ENCODE results near the gene NACAD. TPM values are rescaled to one million over a fixed set of nuclear protein-coding genes. Genes with fewer than 3 reads are reported as not detected.
"Not testable (repeated sequence)": the region's sequence is repeated elsewhere in the genome, so short reads cannot be mapped to it uniquely, and the experiment has no call there.

NACAD gene
- total RNA-seq, 2 donors from 2014 or later: 5.9 to 9.0 TPM

GRCh38 chr7:45039106-45039505, 49.7 kb downstream of the NACAD start:
- Histone ChIP-seq H3K4me3 (no peak overlapping the region), H3K27ac (no peak overlapping the region), H3K36me3 (peaks cover 12% of the 10 kb centered on the region), H3K4me1 (peaks cover 0 to 5% of the 10 kb centered on the region in 2 donors), H3K27me3 (no peaks in the 10 kb centered on the region), H3K9me3 (no peaks in the 10 kb centered on the region)
- TF ChIP-seq CTCF (IDR thresholded peaks at IDR 0.05): no peak
- DNase-seq (ENCODE audit: low spot score): no peak

GRCh38 chr7:45037876-45038275, 50.9 kb downstream of the NACAD start:
- Histone ChIP-seq H3K4me3 (no peak overlapping the region), H3K27me3 (no peaks in the 10 kb centered on the region), H3K9me3 (no peaks in the 10 kb centered on the region), H3K36me3 (peaks cover 12% of the 10 kb centered on the region), H3K27ac (no peak overlapping the region), H3K4me1 (peaks cover 0 to 17% of the 10 kb centered on the region in 2 donors)
- no peak for DNase-seq (ENCODE audit: low spot score)
- no peak for TF ChIP-seq CTCF (IDR thresholded peaks at IDR 0.05)

- Histone ChIP-seq H3K27me3 (no peaks in the 10 kb centered on the region), H3K27ac (no peak overlapping the region), H3K4me1 (peaks cover 0 to 18% of the 10 kb centered on the region in 2 donors), H3K36me3 (peaks cover 12% of the 10 kb centered on the region), H3K9me3 (no peaks in the 10 kb centered on the region), H3K4me3 (no peak overlapping the region)
- no peak for TF ChIP-seq CTCF (IDR thresholded peaks at IDR 0.05)
- no peak for DNase-seq (ENCODE audit: low spot score)
These were observed 52.0 kb downstream of the NACAD start for GRCh38 chr7:45036796-45037195.

- TF ChIP-seq CTCF (IDR thresholded peaks at IDR 0.05): no peak
- no peaks in the 10 kb centered on the region for H3K9me3 ChIP-seq
- H3K27me3 ChIP-seq: no peaks in the 10 kb centered on the region
- H3K36me3 ChIP-seq: peaks cover 12% of the 10 kb centered on the region
- H3K4me3 ChIP-seq: no peak overlapping the region
- DNase-seq (ENCODE audit: low spot score): no peak
- peaks cover 0 to 18% of the 10 kb centered on the region in 2 donors for H3K4me1 ChIP-seq
- no peak overlapping the region for H3K27ac ChIP-seq
These were observed 52.5 kb downstream of the NACAD start for GRCh38 chr7:45036317-45036716.

GRCh38 chr7:45035893-45036292, 52.9 kb downstream of the NACAD start:
- no peak for DNase-seq (ENCODE audit: low spot score)
- Histone ChIP-seq H3K9me3 (no peaks in the 10 kb centered on the region), H3K27ac (no peak overlapping the region), H3K4me3 (no peak overlapping the region), H3K36me3 (peaks cover 12% of the 10 kb centered on the region), H3K27me3 (no peaks in the 10 kb centered on the region), H3K4me1 (peaks cover 0 to 18% of the 10 kb centered on the region in 2 donors)
- TF ChIP-seq CTCF (IDR thresholded peaks at IDR 0.05): no peak

GRCh38 chr7:45035371-45035770, 53.4 kb downstream of the NACAD start:
- H3K27me3 ChIP-seq: no peaks in the 10 kb centered on the region
- no peak for DNase-seq (ENCODE audit: low spot score)
- H3K36me3 ChIP-seq: peaks cover 12% of the 10 kb centered on the region
- H3K4me1 ChIP-seq: peaks cover 0 to 18% of the 10 kb centered on the region in 2 donors
- H3K9me3 ChIP-seq: no peaks in the 10 kb centered on the region
- no peak overlapping the region for H3K4me3 ChIP-seq
- TF ChIP-seq CTCF (IDR thresholded peaks at IDR 0.05): no peak
- H3K27ac ChIP-seq: no peak overlapping the region

GRCh38 chr7:45034710-45035109, 54.1 kb downstream of the NACAD start:
- H3K27ac ChIP-seq; H3K4me3 ChIP-seq; H3K9me3 ChIP-seq; DNase-seq (ENCODE audit: low spot score); H3K27me3 ChIP-seq: not testable (repeated sequence)
- Histone ChIP-seq H3K4me1 (peaks cover 0 to 18% of the 10 kb centered on the region in 2 donors), H3K36me3 (peaks cover 12% of the 10 kb centered on the region)

Data from right atrium auricular region (tissue), 2 donors.